Measurements from ENCODE around the gene UBLCP1.

DNA sequence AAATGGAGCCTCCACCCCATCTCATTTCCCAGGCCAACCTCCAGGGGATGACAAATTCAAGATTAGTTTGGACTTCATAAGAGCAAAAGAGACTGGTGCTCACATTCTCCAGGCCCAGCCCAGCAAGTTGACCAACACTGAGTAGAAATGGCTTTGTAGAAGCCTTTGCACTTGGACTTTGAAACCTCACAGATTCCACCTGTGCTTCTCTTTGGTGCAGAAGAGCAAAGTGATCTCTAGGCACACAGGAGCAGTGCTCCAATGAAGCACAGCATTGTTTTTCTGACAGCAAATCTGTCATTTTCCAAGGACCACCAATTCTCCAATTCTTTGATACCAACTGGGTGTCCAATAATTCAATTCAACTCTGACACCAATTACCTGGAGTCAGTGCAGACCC is 36.6 kb upstream of the UBLCP1 start:
- TF ChIP-seq, protein P1, sequence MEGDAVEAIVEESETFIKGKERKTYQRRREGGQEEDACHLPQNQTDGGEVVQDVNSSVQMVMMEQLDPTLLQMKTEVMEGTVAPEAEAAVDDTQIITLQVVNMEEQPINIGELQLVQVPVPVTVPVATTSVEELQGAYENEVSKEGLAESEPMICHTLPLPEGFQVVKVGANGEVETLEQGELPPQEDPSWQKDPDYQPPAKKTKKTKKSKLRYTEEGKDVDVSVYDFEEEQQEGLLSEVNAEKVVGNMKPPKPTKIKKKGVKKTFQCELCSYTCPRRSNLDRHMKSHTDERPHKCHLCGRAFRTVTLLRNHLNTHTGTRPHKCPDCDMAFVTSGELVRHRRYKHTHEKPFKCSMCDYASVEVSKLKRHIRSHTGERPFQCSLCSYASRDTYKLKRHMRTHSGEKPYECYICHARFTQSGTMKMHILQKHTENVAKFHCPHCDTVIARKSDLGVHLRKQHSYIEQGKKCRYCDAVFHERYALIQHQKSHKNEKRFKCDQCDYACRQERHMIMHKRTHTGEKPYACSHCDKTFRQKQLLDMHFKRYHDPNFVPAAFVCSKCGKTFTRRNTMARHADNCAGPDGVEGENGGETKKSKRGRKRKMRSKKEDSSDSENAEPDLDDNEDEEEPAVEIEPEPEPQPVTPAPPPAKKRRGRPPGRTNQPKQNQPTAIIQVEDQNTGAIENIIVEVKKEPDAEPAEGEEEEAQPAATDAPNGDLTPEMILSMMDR (IDR thresholded peaks at IDR 0.05 in 2 of 3, conservative IDR thresholded peaks at IDR 0.05 in 1 of 3; ENCODE audit: borderline replicate concordance in 1 of 3, insufficient read depth in 1 of 3, low read depth in 2 of 3, low read length in 2 of 3): no peak
- TF ChIP-seq POLR2AphosphoS5 (IDR thresholded peaks at IDR 0.05; ENCODE audit: low read depth, low read length) (no peak), EZH2phosphoT487 (IDR thresholded peaks at IDR 0.05; ENCODE audit: borderline replicate concordance) (no peak)

All from HCT116 (cell line).